Measurements from ENCODE around the gene SNAP47. TPM values are rescaled to one million over a fixed set of nuclear protein-coding genes. Genes with fewer than 3 reads are reported as not detected.

Gene SNAP47
- total RNA-seq, 1 donor from 2014 or later, result 23.1 TPM

GRCh38 chr1:227729881-227730629 is 5.2 kb upstream of the SNAP47 start:
- peaks cover 26% of the 10 kb centered on the region for H3K36me3 ChIP-seq
- intact Hi-C loops (cut with DNase I), result no loop called here
- H3K9me3 ChIP-seq, result no peaks in the 10 kb centered on the region
- H3K27me3 ChIP-seq (ENCODE audit: low read depth), result no peaks in the 10 kb centered on the region
- peak; percentile 48 for DNase-seq
- H3K4me3 ChIP-seq, result no peak overlapping the region
- peaks cover 44% of the 10 kb centered on the region for H3K4me1 ChIP-seq
- peak; percentile 64 for TF ChIP-seq CTCF (IDR thresholded peaks at IDR 0.05)
- no peak for ATAC-seq
- no peak overlapping the region for H3K27ac ChIP-seq

GRCh38 chr1:227730630-227731151 is 4.5 kb upstream of the SNAP47 start:
- Histone ChIP-seq H3K4me1 (peaks cover 44% of the 10 kb centered on the region), H3K9me3 (no peaks in the 10 kb centered on the region), H3K27ac (no peak overlapping the region), H3K36me3 (peaks cover 26% of the 10 kb centered on the region), H3K27me3 (ENCODE audit: low read depth) (no peaks in the 10 kb centered on the region), H3K4me3 (no peak overlapping the region)
- DNase-seq (peak; percentile 45), ATAC-seq (no peak)
- intact Hi-C loops (cut with DNase I), result no loop called here
- no peak for TF ChIP-seq CTCF (IDR thresholded peaks at IDR 0.05)

GRCh38 chr1:227731241-227731677 is 4.0 kb upstream of the SNAP47 start:
- peaks cover 44% of the 10 kb centered on the region for H3K4me1 ChIP-seq
- peak; percentile 37 for DNase-seq
- no peaks in the 10 kb centered on the region for H3K9me3 ChIP-seq
- intact Hi-C loops (cut with DNase I), result no loop called here
- no peak for ATAC-seq
- TF ChIP-seq CTCF (IDR thresholded peaks at IDR 0.05), result no peak
- no peak overlapping the region for H3K4me3 ChIP-seq
- H3K27ac ChIP-seq, result no peak overlapping the region
- H3K36me3 ChIP-seq, result peaks cover 26% of the 10 kb centered on the region
- H3K27me3 ChIP-seq (ENCODE audit: low read depth), result no peaks in the 10 kb centered on the region

- no peaks in the 10 kb centered on the region for H3K27me3 ChIP-seq (ENCODE audit: low read depth)
- no peaks in the 10 kb centered on the region for H3K9me3 ChIP-seq
- peak; percentile 43 for DNase-seq
- intact Hi-C loops (cut with DNase I), result no loop called here
- TF ChIP-seq CTCF (IDR thresholded peaks at IDR 0.05), result no peak
- H3K27ac ChIP-seq, result no peak overlapping the region
- H3K36me3 ChIP-seq, result peaks cover 26% of the 10 kb centered on the region
- H3K4me1 ChIP-seq, result peaks cover 44% of the 10 kb centered on the region
- no peak overlapping the region for H3K4me3 ChIP-seq
- ATAC-seq, result no peak
Observed at GRCh38 chr1:227731696-227732585, 3.3 kb upstream of the SNAP47 start.

- Histone ChIP-seq H3K4me3 (no peak overlapping the region), H3K36me3 (peaks cover 26% of the 10 kb centered on the region), H3K27me3 (ENCODE audit: low read depth) (no peaks in the 10 kb centered on the region), H3K27ac (no peak overlapping the region), H3K4me1 (peaks cover 40% of the 10 kb centered on the region), H3K9me3 (no peaks in the 10 kb centered on the region)
- no peak for TF ChIP-seq CTCF (IDR thresholded peaks at IDR 0.05)
- intact Hi-C loops (cut with DNase I), result no loop called here
- ATAC-seq, result no peak
- DNase-seq, result peak; percentile 41
Observed at GRCh38 chr1:227732586-227733308, 2.5 kb upstream of the SNAP47 start.

Data from lower lobe of right lung (tissue), 2 donors.